Spleen (tissue), 11 donors: Measurements from ENCODE around the gene TAS2R50. TPM values are rescaled to one million over a fixed set of nuclear protein-coding genes. Genes with fewer than 3 reads are reported as not detected.

Experiments
- DNase-seq: peaks from one replicate; pipeline ENCODE4 v3.0.0-alpha.2; 2020
- H3K27ac ChIP-seq, 8 donors: fragments of 200-600 bp; sonication (generic) in 7 of 8; 1 replicate in 4 of 8; 2 replicates in 4 of 8; pipeline versions ENCODE4 v1.5.0 to v1.8.0; 2016 to 2021; ENCODE audit warnings: inconsistent platforms in 4 of 8, mild to moderate bottlenecking in 4 of 8, moderate library complexity in 1 of 8
- H3K27me3 ChIP-seq, 7 donors: fragments of 200-600 bp; sonication (generic) in 6 of 7; replicated peaks in 1 of 7; 1 replicate in 4 of 7; 2 replicates in 3 of 7; pipeline versions ENCODE4 v1.5.0 to v1.8.0; 2016 to 2021; ENCODE audit warnings: inconsistent platforms in 3 of 7, mild to moderate bottlenecking in 1 of 7
- H3K36me3 ChIP-seq, 6 donors: fragments of 200-600 bp; sonication (generic) in 5 of 6; 1 replicate in 4 of 6; 2 replicates in 2 of 6; pipeline versions ENCODE4 v1.5.0 to v1.8.0; 2016 to 2021; ENCODE audit warnings: inconsistent platforms in 2 of 6
- H3K4me1 ChIP-seq, 6 donors: fragments of 200-600 bp; sonication (generic) in 5 of 6; 1 replicate in 3 of 6; 2 replicates in 3 of 6; pipeline versions ENCODE4 v1.5.0 to v1.8.0; 2016 to 2021; ENCODE audit warnings: inconsistent platforms in 3 of 6
- H3K4me3 ChIP-seq, 8 donors: fragments of 200-600 bp; sonication (generic) in 7 of 8; 1 replicate in 4 of 8; 2 replicates in 4 of 8; pipeline versions ENCODE4 v1.5.0 to v1.8.0; 2016 to 2021; ENCODE audit warnings: inconsistent platforms in 4 of 8, mild to moderate bottlenecking in 4 of 8, moderate library complexity in 2 of 8
- H3K9me3 ChIP-seq, 8 donors: fragments of 200-600 bp; sonication (generic) in 7 of 8; 1 replicate in 4 of 8; 2 replicates in 4 of 8; pipeline versions ENCODE4 v1.5.0 to v1.8.0; 2016 to 2021; ENCODE audit warnings: inconsistent platforms in 4 of 8
- POLR2A ChIP-seq, 3 donors: fragments of 450-650 bp; IDR thresholded peaks; one replicate each; pipeline ENCODE4 v1.5.1; 2017; ENCODE audit warnings: antibody characterized with exemption in 3 of 3, mild to moderate bottlenecking in 1 of 3
- POLR2AphosphoS5 ChIP-seq, 3 donors: sonication (generic); formaldehyde crosslinking; IDR thresholded peaks; one replicate each; pipeline ENCODE4 v1.5.1; 2017; ENCODE audit warnings: antibody characterized with exemption in 3 of 3
- WGBS, 5 donors: extraction: QIAGEN DNeasy Blood & Tissue Kit in 3 of 5; methylation state at CpG; one replicate each; pipeline versions ENCODE4 v1.1.5 to v1.1.7; 2013 to 2018; 5-methylcytosine and 5-hydroxymethylcytosine counted together
- intact Hi-C: fragments of 100-400 bp; cut with DNase I; formaldehyde crosslinking; loops from one replicate; pipeline ENCODE4 v1.15.0; 2023; ENCODE audit warnings: low total_unique reads
- polyA plus RNA-seq, 3 donors: library from polyadenylated mRNA; stranded (reverse); fragments of 200-250 nt; gene quantifications; one replicate each; pipeline ENCODE4 v1.2.1, GENCODE V29; 2013
- total RNA-seq, 7 donors: library from RNA; depleted of rRNA in 3 of 7; stranded (reverse); fragments of >200 nt in 3 of 7; fragmentation: NEBNext Ultra II Directional in 4 of 7; extraction: Animal tissue kit (Norgen Biotek cat#: 25700) in 4 of 7; gene quantifications; one replicate each; pipeline versions ENCODE4 v1.1.0 to v1.2.1, GENCODE V29; 2016 to 2021
- TF ChIP-seq, protein P1 (sequence below), 11 experiments: fragments of 200-600 bp in 7 of 11; fragments of 450-650 bp in 4 of 11; sonication (generic) in 4 of 11; IDR thresholded peaks in 8 of 11; conservative IDR thresholded peaks in 3 of 11; 1 replicate in 7 of 11; 2 replicates in 4 of 11; pipeline versions ENCODE4 v1.4.0 to v1.8.0; 2016 to 2021; ENCODE audit warnings: antibody characterized with exemption in 11 of 11, inconsistent platforms in 4 of 11, mild to moderate bottlenecking in 1 of 11
- donor health status: healthy with polysubstance abuse.
- donor health status: DM: no; HTN: no; CAD: no; lungs with moderate emphysema.
- donor health status: DM: no; HTN: no; CAD: no.
- donor health status: Bipolar disorder and iron deficiency.
- donor health status: healthy.
- donor health status: DM: no; HTN: no; CAD: no.
- donor health status: DM: yes; HTN: yes; CAD: no.

Gene TAS2R50
- total and polyA plus RNA-seq, 10 donors = 0.10 to 7.1 (median 4.3) TPM; not detected in 2

DNA sequence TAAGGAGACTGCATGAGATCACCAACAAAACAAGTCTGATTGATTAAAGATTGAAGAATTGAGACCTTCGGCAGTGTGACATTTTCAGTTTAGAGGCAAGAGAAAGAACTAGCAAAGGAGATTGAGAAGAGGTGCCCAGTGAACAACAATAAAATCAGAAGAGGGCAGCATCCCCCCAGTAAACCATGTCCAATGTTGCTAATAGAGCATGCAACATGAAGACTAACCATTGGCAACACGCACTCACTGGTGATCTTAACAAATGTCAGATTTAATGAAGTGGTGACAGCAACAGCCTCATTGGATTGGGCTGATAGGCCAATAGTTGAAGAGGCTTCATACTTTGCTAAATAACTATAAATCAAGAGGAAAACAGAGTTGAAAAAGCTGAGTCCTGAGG lies 26.9 kb downstream of the TAS2R50 start:
- no peaks in the 10 kb centered on the region for H3K27me3 ChIP-seq
- no peak for DNase-seq
- peaks cover 0 to 18% (median 0%) of the 10 kb centered on the region in 6 donors for H3K4me1 ChIP-seq
- TF ChIP-seq, protein P1, sequence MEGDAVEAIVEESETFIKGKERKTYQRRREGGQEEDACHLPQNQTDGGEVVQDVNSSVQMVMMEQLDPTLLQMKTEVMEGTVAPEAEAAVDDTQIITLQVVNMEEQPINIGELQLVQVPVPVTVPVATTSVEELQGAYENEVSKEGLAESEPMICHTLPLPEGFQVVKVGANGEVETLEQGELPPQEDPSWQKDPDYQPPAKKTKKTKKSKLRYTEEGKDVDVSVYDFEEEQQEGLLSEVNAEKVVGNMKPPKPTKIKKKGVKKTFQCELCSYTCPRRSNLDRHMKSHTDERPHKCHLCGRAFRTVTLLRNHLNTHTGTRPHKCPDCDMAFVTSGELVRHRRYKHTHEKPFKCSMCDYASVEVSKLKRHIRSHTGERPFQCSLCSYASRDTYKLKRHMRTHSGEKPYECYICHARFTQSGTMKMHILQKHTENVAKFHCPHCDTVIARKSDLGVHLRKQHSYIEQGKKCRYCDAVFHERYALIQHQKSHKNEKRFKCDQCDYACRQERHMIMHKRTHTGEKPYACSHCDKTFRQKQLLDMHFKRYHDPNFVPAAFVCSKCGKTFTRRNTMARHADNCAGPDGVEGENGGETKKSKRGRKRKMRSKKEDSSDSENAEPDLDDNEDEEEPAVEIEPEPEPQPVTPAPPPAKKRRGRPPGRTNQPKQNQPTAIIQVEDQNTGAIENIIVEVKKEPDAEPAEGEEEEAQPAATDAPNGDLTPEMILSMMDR (IDR thresholded peaks at IDR 0.05 in 8 of 11, conservative IDR thresholded peaks at IDR 0.05 in 3 of 11) = no peak
- TF ChIP-seq POLR2A (IDR thresholded peaks at IDR 0.05) (no peak), POLR2AphosphoS5 (IDR thresholded peaks at IDR 0.05) (no peak)
- H3K9me3 ChIP-seq = peaks cover 0 to 27% (median 10%) of the 10 kb centered on the region in 8 donors
- H3K27ac ChIP-seq = no peak overlapping the region
- H3K36me3 ChIP-seq = no peaks in the 10 kb centered on the region
- 86 to 97% (median 95%) methylated on average over 2 of the region's 2 CpGs for WGBS, 5 donors
- H3K4me3 ChIP-seq = no peak overlapping the region
- intact Hi-C loops = no loop called here

GRCh38 chr12:10957741-10958140 lies 29.0 kb downstream of the TAS2R50 start:
- H3K36me3 ChIP-seq = no peaks in the 10 kb centered on the region
- H3K27ac ChIP-seq = no peak overlapping the region
- intact Hi-C loops = no loop called here
- H3K27me3 ChIP-seq = no peaks in the 10 kb centered on the region
- DNase-seq = no peak
- H3K4me3 ChIP-seq = no peak overlapping the region
- peaks cover 0 to 32% (median 10%) of the 10 kb centered on the region in 8 donors for H3K9me3 ChIP-seq
- TF ChIP-seq POLR2A (IDR thresholded peaks at IDR 0.05) = no peak
- TF ChIP-seq, protein P1 (IDR thresholded peaks at IDR 0.05 in 8 of 11, conservative IDR thresholded peaks at IDR 0.05 in 3 of 11) = no peak
- TF ChIP-seq POLR2AphosphoS5 (IDR thresholded peaks at IDR 0.05) = no peak
- H3K4me1 ChIP-seq = peaks cover 0 to 18% (median 0%) of the 10 kb centered on the region in 6 donors

GRCh38 chr12:10956085-10956484 lies 30.6 kb downstream of the TAS2R50 start:
- H3K27me3 ChIP-seq = no peaks in the 10 kb centered on the region
- no peak for DNase-seq
- no peaks in the 10 kb centered on the region for H3K36me3 ChIP-seq
- H3K9me3 ChIP-seq = peaks cover 0 to 32% (median 10%) of the 10 kb centered on the region in 8 donors
- TF ChIP-seq POLR2AphosphoS5 (IDR thresholded peaks at IDR 0.05) (no peak), POLR2A (IDR thresholded peaks at IDR 0.05) (no peak)
- TF ChIP-seq, protein P1 (IDR thresholded peaks at IDR 0.05 in 8 of 11, conservative IDR thresholded peaks at IDR 0.05 in 3 of 11) = no peak
- H3K4me1 ChIP-seq = peaks cover 0 to 16% (median 0%) of the 10 kb centered on the region in 6 donors
- intact Hi-C loops = no loop called here
- H3K27ac ChIP-seq = no peak overlapping the region
- H3K4me3 ChIP-seq = no peak overlapping the region

GRCh38 chr12:10952645-10953044 lies 34.1 kb downstream of the TAS2R50 start:
- whole genome bisulfite sequencing, 5 donors = 89 to 100% (median 97%) methylated on average over 4 of the region's 4 CpGs
- H3K4me3 ChIP-seq = no peak overlapping the region
- DNase-seq = no peak
- intact Hi-C loops = no loop called here
- TF ChIP-seq POLR2AphosphoS5 (IDR thresholded peaks at IDR 0.05) (no peak), POLR2A (IDR thresholded peaks at IDR 0.05) (no peak)
- TF ChIP-seq, protein P1 (IDR thresholded peaks at IDR 0.05 in 8 of 11, conservative IDR thresholded peaks at IDR 0.05 in 3 of 11) = no peak
- H3K36me3 ChIP-seq = peaks cover 0 to 6% (median 3%) of the 10 kb centered on the region in 6 donors
- no peak overlapping the region for H3K27ac ChIP-seq
- H3K27me3 ChIP-seq = no peaks in the 10 kb centered on the region
- H3K4me1 ChIP-seq = no peaks in the 10 kb centered on the region
- H3K9me3 ChIP-seq = peaks cover 0 to 38% (median 12%) of the 10 kb centered on the region in 8 donors
